GM12892 (cell line): Measurements from ENCODE around the gene EFNA5.

ENCODE experiments used
- POLR2A ChIP-seq: IDR thresholded peaks from 2 replicates; pipeline ENCODE4 v1.6.1; 2011; ENCODE audit warnings: low read depth, low read length, control low read depth
- POLR2AphosphoS5 ChIP-seq: IDR thresholded peaks from 2 replicates; pipeline ENCODE4 v1.6.1; 2011; ENCODE audit warnings: low read depth, low read length, control low read depth

- TF ChIP-seq POLR2AphosphoS5 (no peak), POLR2A (no peak)
These were observed 200.5 kb downstream of the EFNA5 start for GRCh38 chr5:107470295-107470582.
